ENCODE measurements around the gene LRRC46.

GRCh38 chr17:47815106-47815918 lies 16.2 kb upstream of the LRRC46 start:
- TF ChIP-seq CTCF (IDR thresholded peaks at IDR 0.05) (no peak), EZH2 (IDR thresholded peaks at IDR 0.05; ENCODE audit: borderline replicate concordance, insufficient read depth, low read depth, low read length, poor library complexity, severe bottlenecking) (no peak)
